A673 (cell line): ENCODE results near the gene DOCK1. TPM values are rescaled to one million over a fixed set of nuclear protein-coding genes. Genes with fewer than 3 reads are reported as not detected.

Experiments
- BruUV-seq: library from RNA; stranded (reverse); fragments of 400-500 nt; replicated peaks from 2 replicates; lab custom pipeline; 2021; lab: Mats Ljungman, UMichigan
- CTCF ChIA-PET: fragments of 300-600 bp; sonication (Branson Sonifier 250); formaldehyde crosslinking; loops from one replicate; lab custom pipeline; 2022; ENCODE audit warnings: antibody characterized with exemption; lab: Charles Lee
- POLR2A ChIA-PET: fragments of 300-600 bp; sonication (Branson Sonifier 250); formaldehyde crosslinking; loops from one replicate; lab custom pipeline; 2022; ENCODE audit warnings: antibody characterized with exemption; ENCODE audit not compliant: low non-redundant PET; lab: Charles Lee
- DNase-seq: peaks from one replicate; pipeline ENCODE4 v3.0.0-alpha.2; 2015; ENCODE audit warnings: low spot score
- H3K27ac ChIP-seq: fragments of 200-600 bp; sonication (generic); 2 replicates; pipeline ENCODE4 v1.5.1; 2016; ENCODE audit warnings: mixed run types, low read depth, mild to moderate bottlenecking, mixed read lengths, antibody characterized with exemption, low read length; ENCODE audit not compliant: poor library complexity, severe bottlenecking
- H3K27me3 ChIP-seq: fragments of 200-600 bp; sonication (generic); replicated peaks from 2 replicates; pipeline ENCODE4 v1.6.1; 2017; ENCODE audit warnings: mixed run types, low read depth, mild to moderate bottlenecking, mixed read lengths, antibody characterized with exemption, low read length; ENCODE audit not compliant: insufficient read depth, poor library complexity
- H3K36me3 ChIP-seq: fragments of 200-600 bp; sonication (generic); 2 replicates; pipeline ENCODE4 v1.6.1; 2016; ENCODE audit warnings: mixed run types, mild to moderate bottlenecking, mixed read lengths, antibody characterized with exemption, low read length; ENCODE audit not compliant: insufficient read depth, poor library complexity, severe bottlenecking
- H3K4me1 ChIP-seq: fragments of 200-600 bp; sonication (generic); 2 replicates; pipeline ENCODE4 v1.6.1; 2017; ENCODE audit warnings: mixed run types, mild to moderate bottlenecking, mixed read lengths, antibody characterized with exemption, low read length; ENCODE audit not compliant: insufficient read depth, poor library complexity, severe bottlenecking
- H3K4me3 ChIP-seq: fragments of 200-600 bp; sonication (generic); 2 replicates; pipeline ENCODE4 v1.5.1; 2016; ENCODE audit warnings: low read depth, mixed run types, mild to moderate bottlenecking, mixed read lengths, low read length; ENCODE audit not compliant: poor library complexity, severe bottlenecking
- H3K9me3 ChIP-seq: fragments of 200-600 bp; sonication (generic); 2 replicates; pipeline ENCODE4 v1.6.1; 2016; ENCODE audit warnings: mixed run types, low read depth, mild to moderate bottlenecking, mixed read lengths, antibody characterized with exemption, low read length; ENCODE audit not compliant: poor library complexity, severe bottlenecking
- EZH2 ChIP-seq: fragments of 200-600 bp; sonication (generic); IDR thresholded peaks from 2 replicates; pipeline ENCODE4 v1.6.1; 2017; ENCODE audit warnings: borderline replicate concordance, low read depth, mild to moderate bottlenecking, mixed read lengths, antibody characterized with exemption, low read length; ENCODE audit not compliant: poor library complexity, severe bottlenecking
- intact Hi-C: fragments of 100-400 bp; cut with micrococcal nuclease; formaldehyde crosslinking; loops from one replicate; pipeline ENCODE4 v1.10.0; 2022; ENCODE audit not compliant: unreplicated experiment
- total RNA-seq: library from RNA; stranded (reverse); gene quantifications from 2 replicates; pipeline ENCODE4 v1.2.3, GENCODE V29; 2021
- TF ChIP-seq, protein P1 (sequence below): fragments of 300-800, 200-600 bp; sonication (generic); conservative IDR thresholded peaks from 2 replicates; pipeline ENCODE4 v1.5.1; 2017; ENCODE audit warnings: low read depth, mild to moderate bottlenecking, antibody characterized with exemption, low read length, moderate library complexity, mixed read lengths

Gene DOCK1
- total RNA-seq, 1 experiment from 2014 or later = 30.7 TPM

DNA sequence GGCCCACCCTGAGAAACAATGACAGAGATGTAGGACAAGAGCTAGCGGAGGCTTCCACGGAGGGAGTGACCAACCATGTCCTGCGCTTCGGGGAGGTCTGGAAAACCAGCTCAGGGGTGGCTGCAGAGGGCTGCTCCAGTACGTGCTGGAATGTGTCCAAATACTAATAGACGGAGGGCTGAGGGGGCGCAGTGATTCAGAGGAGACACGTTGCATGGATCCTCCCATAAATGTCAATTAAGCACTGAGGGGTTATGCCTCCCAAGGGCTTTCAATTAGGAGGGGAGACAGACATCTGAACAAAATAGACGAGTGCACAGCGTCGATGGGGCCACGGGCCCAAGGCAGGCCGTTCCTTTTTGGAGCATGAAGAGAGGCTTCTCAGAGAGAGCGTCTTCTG is 592.9 kb downstream of the DOCK1 start:
- no peaks in the 10 kb centered on the region for H3K36me3 ChIP-seq
- H3K27ac ChIP-seq = no peak overlapping the region
- intact Hi-C loops = no loop called here
- TF ChIP-seq, protein P1, sequence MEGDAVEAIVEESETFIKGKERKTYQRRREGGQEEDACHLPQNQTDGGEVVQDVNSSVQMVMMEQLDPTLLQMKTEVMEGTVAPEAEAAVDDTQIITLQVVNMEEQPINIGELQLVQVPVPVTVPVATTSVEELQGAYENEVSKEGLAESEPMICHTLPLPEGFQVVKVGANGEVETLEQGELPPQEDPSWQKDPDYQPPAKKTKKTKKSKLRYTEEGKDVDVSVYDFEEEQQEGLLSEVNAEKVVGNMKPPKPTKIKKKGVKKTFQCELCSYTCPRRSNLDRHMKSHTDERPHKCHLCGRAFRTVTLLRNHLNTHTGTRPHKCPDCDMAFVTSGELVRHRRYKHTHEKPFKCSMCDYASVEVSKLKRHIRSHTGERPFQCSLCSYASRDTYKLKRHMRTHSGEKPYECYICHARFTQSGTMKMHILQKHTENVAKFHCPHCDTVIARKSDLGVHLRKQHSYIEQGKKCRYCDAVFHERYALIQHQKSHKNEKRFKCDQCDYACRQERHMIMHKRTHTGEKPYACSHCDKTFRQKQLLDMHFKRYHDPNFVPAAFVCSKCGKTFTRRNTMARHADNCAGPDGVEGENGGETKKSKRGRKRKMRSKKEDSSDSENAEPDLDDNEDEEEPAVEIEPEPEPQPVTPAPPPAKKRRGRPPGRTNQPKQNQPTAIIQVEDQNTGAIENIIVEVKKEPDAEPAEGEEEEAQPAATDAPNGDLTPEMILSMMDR = no peak
- TF ChIP-seq EZH2 = no peak
- POLR2A ChIA-PET = no interaction called here
- H3K4me1 ChIP-seq = peaks cover 35% of the 10 kb centered on the region
- BruUV-seq = no TSS peak
- H3K9me3 ChIP-seq = no peaks in the 10 kb centered on the region
- peak; percentile 65 for DNase-seq
- CTCF ChIA-PET = no interaction called here
- no peak overlapping the region for H3K4me3 ChIP-seq
- no peaks in the 10 kb centered on the region for H3K27me3 ChIP-seq

DNA sequence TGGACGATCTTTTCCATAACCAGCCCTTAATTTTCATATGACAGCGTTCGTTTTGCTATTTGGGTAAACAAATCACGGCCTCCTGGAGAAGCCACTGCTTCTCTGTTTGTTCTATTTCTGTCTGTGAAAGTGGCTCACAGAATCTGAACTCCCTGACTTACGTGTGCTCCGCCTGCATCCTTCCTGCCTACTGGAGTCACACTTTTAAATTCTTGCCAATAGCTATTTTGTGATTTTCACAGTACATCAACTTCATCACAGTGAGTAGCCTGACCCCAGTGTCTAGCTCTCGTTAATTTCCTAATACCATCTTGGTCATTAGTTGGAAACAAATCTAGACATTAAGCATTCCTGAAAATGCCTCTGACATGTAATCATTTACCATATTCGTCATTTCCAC is 594.9 kb downstream of the DOCK1 start:
- no peak for TF ChIP-seq EZH2
- TF ChIP-seq, protein P1 = no peak
- ChIA-PET CTCF (no interaction called here), POLR2A (no interaction called here)
- H3K27ac ChIP-seq = no peak overlapping the region
- H3K9me3 ChIP-seq = no peaks in the 10 kb centered on the region
- no peaks in the 10 kb centered on the region for H3K27me3 ChIP-seq
- no TSS peak for BruUV-seq
- H3K36me3 ChIP-seq = no peaks in the 10 kb centered on the region
- intact Hi-C loops = no loop called here
- H3K4me1 ChIP-seq = peaks cover 34% of the 10 kb centered on the region
- no peak for DNase-seq
- no peak overlapping the region for H3K4me3 ChIP-seq

Other genes with a start within 250 kb of the DOCK1 start
- gene C10orf90, start 234.7 kb upstream of the DOCK1 start, total RNA-seq = not detected in 2 replicates